ENCODE data around the gene SMIM33. TPM values are rescaled to one million over a fixed set of nuclear protein-coding genes. Genes with fewer than 3 reads are reported as not detected.

SMIM33 gene
- total and polyA plus RNA-seq, 9 of the 15 experiments (the other 6 are each of a cell fraction or from before 2014, with no cell fraction given): not detected

DNA sequence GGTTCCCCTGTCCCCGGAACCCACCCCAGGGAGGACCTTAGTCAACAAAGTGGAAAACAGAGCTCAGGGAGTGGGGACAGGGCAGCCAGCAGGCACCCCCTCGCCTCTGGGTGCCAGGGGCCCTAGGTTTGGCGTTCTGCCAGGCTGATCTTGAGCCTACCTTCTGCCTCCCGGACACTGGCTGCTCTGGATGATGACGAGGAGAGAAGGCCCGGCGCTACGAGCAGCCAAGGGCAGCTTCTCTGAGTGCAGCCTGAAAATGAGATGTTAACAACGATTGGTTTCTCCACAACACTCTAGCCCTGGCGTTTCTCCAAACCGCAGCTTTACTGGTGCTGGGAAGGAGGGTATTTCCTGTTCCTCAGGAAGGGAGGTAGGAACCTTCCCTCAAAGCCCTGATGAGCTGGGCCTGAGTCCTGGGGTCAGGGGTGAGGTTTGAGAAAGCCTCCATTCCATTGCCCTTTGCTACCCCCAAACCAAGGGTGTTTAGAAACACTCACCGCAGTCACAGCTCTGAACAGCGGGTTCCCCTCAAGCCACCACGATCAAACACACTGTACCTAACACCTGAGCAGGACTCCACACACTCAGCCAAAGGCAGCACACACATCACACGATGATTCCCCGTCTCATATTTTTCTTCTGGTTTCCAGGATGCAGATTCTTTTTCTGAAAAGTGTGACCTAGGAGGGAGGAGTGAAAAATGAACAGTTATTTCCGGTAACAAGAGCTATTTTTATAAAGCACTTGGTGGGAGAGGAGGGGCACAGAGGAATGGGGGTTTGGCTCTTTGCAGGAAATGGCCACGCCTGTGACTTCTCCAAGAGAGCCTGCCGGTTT lies 11.5 kb downstream of the SMIM33 start, which contains the start of gene STING1 (continued):
- no peak for TF ChIP-seq FOXA1 (IDR thresholded peaks at IDR 0.05; ENCODE audit: borderline replicate concordance)
- TF ChIP-seq TAF15 (IDR thresholded peaks at IDR 0.05; ENCODE audit: low read depth, low read length): no peak
- TF ChIP-seq, protein P1, sequence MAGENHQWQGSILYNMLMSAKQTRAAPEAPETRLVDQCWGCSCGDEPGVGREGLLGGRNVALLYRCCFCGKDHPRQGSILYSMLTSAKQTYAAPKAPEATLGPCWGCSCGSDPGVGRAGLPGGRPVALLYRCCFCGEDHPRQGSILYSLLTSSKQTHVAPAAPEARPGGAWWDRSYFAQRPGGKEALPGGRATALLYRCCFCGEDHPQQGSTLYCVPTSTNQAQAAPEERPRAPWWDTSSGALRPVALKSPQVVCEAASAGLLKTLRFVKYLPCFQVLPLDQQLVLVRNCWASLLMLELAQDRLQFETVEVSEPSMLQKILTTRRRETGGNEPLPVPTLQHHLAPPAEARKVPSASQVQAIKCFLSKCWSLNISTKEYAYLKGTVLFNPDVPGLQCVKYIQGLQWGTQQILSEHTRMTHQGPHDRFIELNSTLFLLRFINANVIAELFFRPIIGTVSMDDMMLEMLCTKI (IDR thresholded peaks at IDR 0.05; ENCODE audit: partially characterized antibody): no peak
- TF ChIP-seq RBM25 (IDR thresholded peaks at IDR 0.05; ENCODE audit: low read depth, low read length, severe bottlenecking): no peak
- peak in 1 of 2 experiments; percentile 58; a peak in 2 of 4 replicates for TF ChIP-seq RCOR1 (IDR thresholded peaks at IDR 0.05; ENCODE audit: borderline replicate concordance in 1 of 2, low read depth in 2 of 2, low read length in 2 of 2)
- TF ChIP-seq ILK (tag; IDR thresholded peaks at IDR 0.05; ENCODE audit: borderline replicate concordance, low read depth): no peak
- no peak for TF ChIP-seq NFXL1 (CRISPR knock-in tag; IDR thresholded peaks at IDR 0.05)
- TF ChIP-seq ASH1L (IDR thresholded peaks at IDR 0.05; ENCODE audit: borderline replicate concordance, low read depth, partially characterized antibody): no peak
- TF ChIP-seq DPF2 (IDR thresholded peaks at IDR 0.05): peak; percentile 63
- no peak for TF ChIP-seq GABPB2 (CRISPR knock-in tag; conservative IDR thresholded peaks at IDR 0.05)
- no peak for TF ChIP-seq MTF1 (CRISPR knock-in tag; IDR thresholded peaks at IDR 0.05; ENCODE audit: borderline replicate concordance)
- peak; percentile 80 for TF ChIP-seq ZNF175 (CRISPR knock-in tag; IDR thresholded peaks at IDR 0.05; ENCODE audit: low read depth)
- TF ChIP-seq, protein P2, sequence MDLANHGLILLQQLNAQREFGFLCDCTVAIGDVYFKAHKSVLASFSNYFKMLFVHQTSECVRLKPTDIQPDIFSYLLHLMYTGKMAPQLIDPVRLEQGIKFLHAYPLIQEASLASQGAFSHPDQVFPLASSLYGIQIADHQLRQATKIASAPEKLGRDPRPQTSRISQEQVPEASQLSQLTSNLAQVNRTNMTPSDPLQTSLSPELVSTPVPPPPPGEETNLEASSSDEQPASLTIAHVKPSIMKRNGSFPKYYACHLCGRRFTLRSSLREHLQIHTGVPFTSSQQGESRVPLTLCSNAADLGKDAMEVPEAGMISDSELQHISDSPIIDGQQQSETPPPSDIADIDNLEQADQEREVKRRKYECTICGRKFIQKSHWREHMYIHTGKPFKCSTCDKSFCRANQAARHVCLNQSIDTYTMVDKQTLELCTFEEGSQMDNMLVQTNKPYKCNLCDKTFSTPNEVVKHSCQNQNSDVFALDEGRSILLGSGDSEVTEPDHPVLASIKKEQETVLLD (IDR thresholded peaks at IDR 0.05): no peak; the same call in 1 of the 2 replicates
- peak; percentile 65; the same call in 1 of the 2 replicates for TF ChIP-seq ZEB2 (IDR thresholded peaks at IDR 0.05)
- 0 out of 2 replicates have a peak, but pooled peaks have one; percentile 11 for TF ChIP-seq ZNF830 (CRISPR knock-in tag; IDR thresholded peaks at IDR 0.05)
- 0 out of 2 replicates have a peak, but pooled peaks have one; percentile 20 for TF ChIP-seq FOXP1 (CRISPR knock-in tag; IDR thresholded peaks at IDR 0.05)
- no peak for TF ChIP-seq LCOR (CRISPR knock-in tag; IDR thresholded peaks at IDR 0.05)
- TF ChIP-seq, protein P3, sequence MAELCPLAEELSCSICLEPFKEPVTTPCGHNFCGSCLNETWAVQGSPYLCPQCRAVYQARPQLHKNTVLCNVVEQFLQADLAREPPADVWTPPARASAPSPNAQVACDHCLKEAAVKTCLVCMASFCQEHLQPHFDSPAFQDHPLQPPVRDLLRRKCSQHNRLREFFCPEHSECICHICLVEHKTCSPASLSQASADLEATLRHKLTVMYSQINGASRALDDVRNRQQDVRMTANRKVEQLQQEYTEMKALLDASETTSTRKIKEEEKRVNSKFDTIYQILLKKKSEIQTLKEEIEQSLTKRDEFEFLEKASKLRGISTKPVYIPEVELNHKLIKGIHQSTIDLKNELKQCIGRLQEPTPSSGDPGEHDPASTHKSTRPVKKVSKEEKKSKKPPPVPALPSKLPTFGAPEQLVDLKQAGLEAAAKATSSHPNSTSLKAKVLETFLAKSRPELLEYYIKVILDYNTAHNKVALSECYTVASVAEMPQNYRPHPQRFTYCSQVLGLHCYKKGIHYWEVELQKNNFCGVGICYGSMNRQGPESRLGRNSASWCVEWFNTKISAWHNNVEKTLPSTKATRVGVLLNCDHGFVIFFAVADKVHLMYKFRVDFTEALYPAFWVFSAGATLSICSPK (IDR thresholded peaks at IDR 0.05; ENCODE audit: borderline replicate concordance): no peak
- peak; percentile 58 for TF ChIP-seq POLR2B (IDR thresholded peaks at IDR 0.05; ENCODE audit: low read depth, partially characterized antibody)
- 0 out of 4 replicates have a peak, but pooled peaks of 1 of the 2 experiments have one; percentile 81 for TF ChIP-seq KDM4B (IDR thresholded peaks at IDR 0.05; ENCODE audit: borderline replicate concordance in 2 of 2, low read depth in 1 of 2)
- TF ChIP-seq SP1 (CRISPR knock-in tag; IDR thresholded peaks at IDR 0.05): peak; percentile 62; the same call in 1 of the 2 replicates
- peak; percentile 74; the same call in 1 of the 2 replicates for TF ChIP-seq PHF8 (IDR thresholded peaks at IDR 0.05; ENCODE audit: borderline replicate concordance, low read length)
- peak; percentile 55 for TF ChIP-seq NFIX (CRISPR knock-in tag; IDR thresholded peaks at IDR 0.05; ENCODE audit: low read depth)

Data from K562 (cell line).